ENCODE results near the gene SLC27A5.

SLC27A5 gene

GRCh38 chr19:58513213-58513693 lies 1.5 kb upstream of the SLC27A5 start:
- Histone ChIP-seq H3K4me3 (ENCODE audit: low read depth, low read length) (no peak overlapping the region), H3K4me1 (ENCODE audit: control insufficient read depth, insufficient read depth, low read length) (0 out of 2 replicates have a peak, but pooled peaks cover 2% of the 10 kb centered on the region), H3K27ac (ENCODE audit: extremely low read depth, low read depth, low read length) (no peak overlapping the region), H3K36me3 (ENCODE audit: control insufficient read depth in 2 of 2, insufficient read depth in 1 of 2, low read length in 2 of 2) (peaks cover 0 to 27% of the 10 kb centered on the region in 2 experiments; a peak in 1 of 3 replicates), H3K9me3 (ENCODE audit: control insufficient read depth, insufficient read depth, low read depth, low read length) (no peaks in the 10 kb centered on the region)
- TF ChIP-seq, protein P1, sequence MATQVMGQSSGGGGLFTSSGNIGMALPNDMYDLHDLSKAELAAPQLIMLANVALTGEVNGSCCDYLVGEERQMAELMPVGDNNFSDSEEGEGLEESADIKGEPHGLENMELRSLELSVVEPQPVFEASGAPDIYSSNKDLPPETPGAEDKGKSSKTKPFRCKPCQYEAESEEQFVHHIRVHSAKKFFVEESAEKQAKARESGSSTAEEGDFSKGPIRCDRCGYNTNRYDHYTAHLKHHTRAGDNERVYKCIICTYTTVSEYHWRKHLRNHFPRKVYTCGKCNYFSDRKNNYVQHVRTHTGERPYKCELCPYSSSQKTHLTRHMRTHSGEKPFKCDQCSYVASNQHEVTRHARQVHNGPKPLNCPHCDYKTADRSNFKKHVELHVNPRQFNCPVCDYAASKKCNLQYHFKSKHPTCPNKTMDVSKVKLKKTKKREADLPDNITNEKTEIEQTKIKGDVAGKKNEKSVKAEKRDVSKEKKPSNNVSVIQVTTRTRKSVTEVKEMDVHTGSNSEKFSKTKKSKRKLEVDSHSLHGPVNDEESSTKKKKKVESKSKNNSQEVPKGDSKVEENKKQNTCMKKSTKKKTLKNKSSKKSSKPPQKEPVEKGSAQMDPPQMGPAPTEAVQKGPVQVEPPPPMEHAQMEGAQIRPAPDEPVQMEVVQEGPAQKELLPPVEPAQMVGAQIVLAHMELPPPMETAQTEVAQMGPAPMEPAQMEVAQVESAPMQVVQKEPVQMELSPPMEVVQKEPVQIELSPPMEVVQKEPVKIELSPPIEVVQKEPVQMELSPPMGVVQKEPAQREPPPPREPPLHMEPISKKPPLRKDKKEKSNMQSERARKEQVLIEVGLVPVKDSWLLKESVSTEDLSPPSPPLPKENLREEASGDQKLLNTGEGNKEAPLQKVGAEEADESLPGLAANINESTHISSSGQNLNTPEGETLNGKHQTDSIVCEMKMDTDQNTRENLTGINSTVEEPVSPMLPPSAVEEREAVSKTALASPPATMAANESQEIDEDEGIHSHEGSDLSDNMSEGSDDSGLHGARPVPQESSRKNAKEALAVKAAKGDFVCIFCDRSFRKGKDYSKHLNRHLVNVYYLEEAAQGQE (tag by site-specific recombination; IDR thresholded peaks at IDR 0.05): no peak
- TF ChIP-seq ZNF175 (tag by site-specific recombination; IDR thresholded peaks at IDR 0.05) (no peak), KLF17 (tag by site-specific recombination; IDR thresholded peaks at IDR 0.05) (no peak), ZNF335 (tag by site-specific recombination; conservative IDR thresholded peaks at IDR 0.05) (no peak), ZSCAN30 (tag by site-specific recombination; IDR thresholded peaks at IDR 0.05) (no peak), BCL11B (tag by site-specific recombination; IDR thresholded peaks at IDR 0.05; ENCODE audit: low read depth) (no peak), MEIS1 (CRISPR knock-in tag; IDR thresholded peaks at IDR 0.05; ENCODE audit: borderline replicate concordance) (no peak), ZNF558 (tag by site-specific recombination; IDR thresholded peaks at IDR 0.05) (no peak), ZBTB8A (tag by site-specific recombination; IDR thresholded peaks at IDR 0.05) (no peak), RBAK (tag by site-specific recombination; IDR thresholded peaks at IDR 0.05) (no peak), ZNF830 (tag by site-specific recombination; IDR thresholded peaks at IDR 0.05; ENCODE audit: low read depth) (no peak), ZNF529 (tag by site-specific recombination; IDR thresholded peaks at IDR 0.05; ENCODE audit: insufficient replicate concordance) (no peak), ZNF768 (tag by site-specific recombination; IDR thresholded peaks at IDR 0.05) (no peak), ZNF530 (tag by site-specific recombination; IDR thresholded peaks at IDR 0.05; ENCODE audit: low read depth) (no peak), ZNF274 (IDR thresholded peaks at IDR 0.05; ENCODE audit: low read length) (no peak), ZNF274 (tag by site-specific recombination; IDR thresholded peaks at IDR 0.05; ENCODE audit: borderline replicate concordance) (no peak), SETDB1 (IDR thresholded peaks at IDR 0.05; ENCODE audit: insufficient read length, low read length) (no peak)
- ChIA-PET POLR2A (interaction anchor here (1.4 kb wide), 1 partner anchor 30 kb away, joined by 4 read pairs; the partner anchor contains the start of gene TRIM28), CTCF (interaction anchor here (0.6 kb wide), 1 partner anchor 9 kb away, joined by 3 read pairs; no protein-coding TSS in a partner anchor)

- Histone ChIP-seq H3K9me3 (ENCODE audit: control insufficient read depth, insufficient read depth, low read depth, low read length) (no peaks in the 10 kb centered on the region), H3K27ac (ENCODE audit: extremely low read depth, low read depth, low read length) (no peak overlapping the region), H3K4me1 (ENCODE audit: control insufficient read depth, insufficient read depth, low read length) (no peaks in the 10 kb centered on the region), H3K36me3 (ENCODE audit: control insufficient read depth in 2 of 2, insufficient read depth in 1 of 2, low read length in 2 of 2) (peaks cover 0 to 5% of the 10 kb centered on the region in 2 experiments; a peak in 1 of 3 replicates), H3K4me3 (ENCODE audit: low read depth, low read length) (no peak overlapping the region)
- ChIA-PET POLR2A (interaction anchor here (0.7 kb wide), 1 partner anchor 33 kb away, joined by 3 read pairs; no protein-coding TSS in a partner anchor), CTCF (interaction anchor here (1.6 kb wide), 1 partner anchor 9 kb away, joined by 4 read pairs; no protein-coding TSS in a partner anchor)
- TF ChIP-seq, protein P2, sequence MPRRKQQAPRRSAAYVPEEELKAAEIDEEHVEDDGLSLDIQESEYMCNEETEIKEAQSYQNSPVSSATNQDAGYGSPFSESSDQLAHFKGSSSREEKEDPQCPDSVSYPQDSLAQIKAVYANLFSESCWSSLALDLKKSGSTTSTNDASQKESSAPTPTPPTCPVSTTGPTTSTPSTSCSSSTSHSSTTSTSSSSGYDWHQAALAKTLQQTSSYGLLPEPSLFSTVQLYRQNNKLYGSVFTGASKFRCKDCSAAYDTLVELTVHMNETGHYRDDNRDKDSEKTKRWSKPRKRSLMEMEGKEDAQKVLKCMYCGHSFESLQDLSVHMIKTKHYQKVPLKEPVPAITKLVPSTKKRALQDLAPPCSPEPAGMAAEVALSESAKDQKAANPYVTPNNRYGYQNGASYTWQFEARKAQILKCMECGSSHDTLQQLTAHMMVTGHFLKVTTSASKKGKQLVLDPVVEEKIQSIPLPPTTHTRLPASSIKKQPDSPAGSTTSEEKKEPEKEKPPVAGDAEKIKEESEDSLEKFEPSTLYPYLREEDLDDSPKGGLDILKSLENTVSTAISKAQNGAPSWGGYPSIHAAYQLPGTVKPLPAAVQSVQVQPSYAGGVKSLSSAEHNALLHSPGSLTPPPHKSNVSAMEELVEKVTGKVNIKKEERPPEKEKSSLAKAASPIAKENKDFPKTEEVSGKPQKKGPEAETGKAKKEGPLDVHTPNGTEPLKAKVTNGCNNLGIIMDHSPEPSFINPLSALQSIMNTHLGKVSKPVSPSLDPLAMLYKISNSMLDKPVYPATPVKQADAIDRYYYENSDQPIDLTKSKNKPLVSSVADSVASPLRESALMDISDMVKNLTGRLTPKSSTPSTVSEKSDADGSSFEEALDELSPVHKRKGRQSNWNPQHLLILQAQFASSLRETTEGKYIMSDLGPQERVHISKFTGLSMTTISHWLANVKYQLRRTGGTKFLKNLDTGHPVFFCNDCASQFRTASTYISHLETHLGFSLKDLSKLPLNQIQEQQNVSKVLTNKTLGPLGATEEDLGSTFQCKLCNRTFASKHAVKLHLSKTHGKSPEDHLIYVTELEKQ (tag by site-specific recombination; IDR thresholded peaks at IDR 0.05; ENCODE audit: borderline replicate concordance): no peak
- TF ChIP-seq ZNF626 (tag by site-specific recombination; IDR thresholded peaks at IDR 0.05): no peak
- no peak for TF ChIP-seq ZNF239 (tag by site-specific recombination; IDR thresholded peaks at IDR 0.05)
- no peak for TF ChIP-seq ZFP69B (tag by site-specific recombination; IDR thresholded peaks at IDR 0.05)
These were observed 1.5 kb downstream of the SLC27A5 start for GRCh38 chr19:58510084-58510862.
